ENCODE measurements around the gene SLC6A11.

DNA sequence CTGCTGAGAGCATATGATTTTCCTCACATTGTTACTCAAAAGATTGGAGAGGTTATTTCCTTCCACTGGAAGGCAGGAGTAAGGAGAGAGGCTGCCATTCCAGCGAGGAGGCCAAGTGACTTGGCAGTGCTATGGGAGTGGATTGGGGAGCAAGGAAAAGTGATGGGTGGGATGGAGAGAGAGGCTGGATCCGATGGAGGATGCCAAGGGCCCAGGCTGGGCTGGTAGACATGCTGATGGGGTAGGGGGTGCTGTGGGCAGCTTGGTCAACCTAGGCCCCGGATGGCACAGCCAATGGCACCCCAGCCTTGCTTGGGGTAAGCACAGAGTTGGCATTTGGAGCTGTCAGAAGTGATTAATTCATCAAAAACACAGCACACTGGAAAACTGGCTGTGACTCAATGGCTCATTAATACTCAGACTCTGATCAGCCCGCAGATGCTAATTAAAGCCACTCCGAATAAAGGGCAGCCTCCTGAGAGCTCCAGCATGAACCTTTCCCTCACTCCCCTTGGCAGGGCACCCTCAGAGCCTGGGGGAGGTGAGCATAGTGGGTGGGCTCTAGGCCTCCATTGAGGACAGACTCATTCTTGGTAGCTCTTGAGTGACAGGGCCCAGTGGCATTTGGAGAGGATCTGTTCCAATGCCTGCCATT, 154.4 kb downstream of the SLC6A11 start:
- TF ChIP-seq CTCF (conservative IDR thresholded peaks at IDR 0.05) (no peak), EZH2 (IDR thresholded peaks at IDR 0.05; ENCODE audit: low read depth) (no peak)
